A549 (cell line): Measurements from ENCODE around the gene TTLL11. TPM values are rescaled to one million over a fixed set of nuclear protein-coding genes. Genes with fewer than 3 reads are reported as not detected.

ENCODE experiments used
- ATAC-seq, 2 experiments: fragments of 200-7000 bp in 1 of 2; fragments of >200 bp in 1 of 2; cut with Nextera tagmentation in 1 of 2; cut with Tn5 transposase in 1 of 2; 3 replicates each; pipeline versions ENCODE4 v1.8.0 to v1.9.1; 2018 to 2020; ENCODE audit warnings: mild to moderate bottlenecking in 1 of 2, moderate library complexity in 1 of 2
- CTCF ChIA-PET: fragments of 300-600 bp; sonication (Branson Sonifier 250); formaldehyde crosslinking; extraction: SDS; loops from one replicate; lab custom pipeline; 2021; ENCODE audit warnings: antibody characterized with exemption, inconsistent platforms; lab: Yijun Ruan, JAX
- POLR2A ChIA-PET: fragments of 350-600 bp; formaldehyde crosslinking; extraction: SDS; loops from one replicate; lab custom pipeline; 2021; ENCODE audit warnings: antibody characterized with exemption, inconsistent platforms; lab: Yijun Ruan, JAX
- DNase-seq, 2 experiments: peaks; one replicate each; pipeline versions ENCODE4 v3.0.0 to v3.0.0-alpha.2; 2011 to 2016; ENCODE audit warnings: low read depth in 1 of 2, low spot score in 1 of 2
- FAIRE-seq: peaks from 2 replicates; lab custom pipeline; 2011; peaks lifted over from hg19 to GRCh38; lab: Jason Lieb, UNC
- H3K27ac ChIP-seq, 2 experiments: fragments of >200 bp; sonication (Bioruptor Twin); formaldehyde crosslinking; 3 replicates each; pipeline ENCODE4 v1.5.1; 2016 to 2017
- H3K4me1 ChIP-seq: fragments of >200 bp; sonication (Bioruptor Twin); formaldehyde crosslinking; 3 replicates; pipeline ENCODE4 v1.6.1; 2016
- H3K4me2 ChIP-seq: fragments of >200 bp; sonication (Bioruptor Twin); formaldehyde crosslinking; 3 replicates; pipeline ENCODE4 v1.6.1; 2016
- H3K4me3 ChIP-seq: fragments of >200 bp; sonication (Bioruptor Twin); formaldehyde crosslinking; 3 replicates; pipeline ENCODE4 v1.5.1; 2016
- H3K9me3 ChIP-seq: fragments of >200 bp; sonication (Bioruptor Twin); formaldehyde crosslinking; 3 replicates; pipeline ENCODE4 v1.6.1; 2016
- BHLHE40 ChIP-seq: IDR thresholded peaks from 2 replicates; pipeline ENCODE4 v1.6.1; 2012; ENCODE audit warnings: low read depth, low read length, inconsistent platforms
- CBX2 ChIP-seq: fragments of 200-600 bp; sonication (generic); IDR thresholded peaks from 2 replicates; pipeline ENCODE4 v1.6.1; 2016; ENCODE audit warnings: low read depth, mild to moderate bottlenecking, borderline replicate concordance
- CEBPB ChIP-seq, 2 experiments: fragments of >200 bp in 1 of 2; sonication (Bioruptor Twin) in 1 of 2; formaldehyde crosslinking in 1 of 2; IDR thresholded peaks; 2 replicates each; pipeline ENCODE4 v1.6.1; 2012 to 2016
- CHD2 ChIP-seq: fragments of 150-350 bp; IDR thresholded peaks from 2 replicates; pipeline ENCODE4 v1.6.1; 2014; ENCODE audit warnings: low read length; ENCODE audit not compliant: partially characterized antibody
- EP300 ChIP-seq, 2 experiments: fragments of >200 bp; sonication (Bioruptor Twin); formaldehyde crosslinking; IDR thresholded peaks; 2 replicates in 1 of 2; 3 replicates in 1 of 2; pipeline ENCODE4 v1.6.1; 2016 to 2017
- FOSB ChIP-seq: fragments of 250-450 bp; sonication (Bioruptor Pico); IDR thresholded peaks from 2 replicates; pipeline ENCODE4 v1.5.0; 2020; ENCODE audit warnings: mild to moderate bottlenecking, moderate library complexity
- GATA3 ChIP-seq: IDR thresholded peaks from 2 replicates; pipeline ENCODE4 v1.6.1; 2012; ENCODE audit warnings: borderline replicate concordance
- HDAC2 ChIP-seq: fragments of 200-600 bp; sonication (generic); IDR thresholded peaks from 2 replicates; pipeline ENCODE4 v1.6.1; 2016
- HEYL ChIP-seq: fragments of 250-450 bp; sonication (Bioruptor Pico); IDR thresholded peaks from 2 replicates; pipeline ENCODE4 v1.8.0; 2021; ENCODE audit warnings: mild to moderate bottlenecking, moderate library complexity
- HOXA7 ChIP-seq: fragments of 250-450 bp; sonication (Bioruptor Pico); IDR thresholded peaks from 2 replicates; pipeline ENCODE4 v1.5.0; 2020; ENCODE audit warnings: mild to moderate bottlenecking, moderate library complexity
- JUNB ChIP-seq: fragments of >200 bp; sonication (Bioruptor Twin); formaldehyde crosslinking; IDR thresholded peaks from 2 replicates; pipeline ENCODE4 v1.6.1; 2016
- KDM1A ChIP-seq: fragments of 200-600 bp; sonication (generic); IDR thresholded peaks from 2 replicates; pipeline ENCODE4 v1.6.1; 2016; ENCODE audit warnings: low read depth, mild to moderate bottlenecking
- MAFK ChIP-seq: fragments of 450-650 bp; IDR thresholded peaks from 2 replicates; pipeline ENCODE4 v1.6.1; 2014; ENCODE audit not compliant: partially characterized antibody
- NPAS2 ChIP-seq: fragments of 250-450 bp; sonication (Bioruptor Pico); IDR thresholded peaks from 2 replicates; pipeline ENCODE4 v1.8.0; 2022; ENCODE audit warnings: mild to moderate bottlenecking, moderate library complexity, borderline replicate concordance
- PHF8 ChIP-seq: fragments of 200-600 bp; sonication (generic); IDR thresholded peaks from 2 replicates; pipeline ENCODE4 v1.6.1; 2016; ENCODE audit warnings: low read depth, mild to moderate bottlenecking, antibody characterized with exemption, moderate library complexity, borderline replicate concordance
- POLR2AphosphoS2 ChIP-seq: conservative IDR thresholded peaks from 2 replicates; pipeline ENCODE4 v1.6.1; 2012; ENCODE audit warnings: low read length, improper control_type of control experiment, inconsistent platforms
- RNF2 ChIP-seq: fragments of 200-600 bp; sonication (generic); IDR thresholded peaks from 2 replicates; pipeline ENCODE4 v1.6.1; 2016; ENCODE audit warnings: low read depth, mild to moderate bottlenecking, antibody characterized with exemption, moderate library complexity, borderline replicate concordance
- ZFP36 ChIP-seq: fragments of 450-650 bp; IDR thresholded peaks from 2 replicates; pipeline ENCODE4 v1.6.1; 2014; ENCODE audit warnings: borderline replicate concordance; ENCODE audit not compliant: partially characterized antibody
- ZNF302 ChIP-seq: fragments of 250-450 bp; sonication (Bioruptor Pico); IDR thresholded peaks from 2 replicates; pipeline ENCODE4 v1.9.0; 2021; ENCODE audit warnings: inconsistent platforms, mild to moderate bottlenecking, moderate library complexity
- WGBS: methylation state at CpG from one replicate; pipeline ENCODE4 v1.1.6; 2017; ENCODE audit errors: missing lambda C conversion rate; 5-methylcytosine and 5-hydroxymethylcytosine counted together
- polyA plus RNA-seq, 4 experiments: library from polyadenylated mRNA; depleted of rRNA in 3 of 4; stranded (reverse); fragments of >200 nt; fragmentation: RNase III in 1 of 4; extraction: RNeasy Plus Mini Kit Qiagen cat#74134 plus additional on column Dnase treatment in 1 of 4; gene quantifications; 2 replicates in 3 of 4; 3 replicates in 1 of 4; pipeline ENCODE4 v1.2.3, GENCODE V29; 2011 to 2017
- TF ChIP-seq, protein P1 (sequence below): fragments of 150-350 bp; IDR thresholded peaks from 2 replicates; pipeline ENCODE4 v1.6.1; 2014; ENCODE audit warnings: low read depth, mild to moderate bottlenecking, low read length
- TF ChIP-seq, protein P2 (sequence below): fragments of 250-450 bp; sonication (Bioruptor Pico); IDR thresholded peaks from 2 replicates; pipeline ENCODE4 v1.5.0; 2020; ENCODE audit warnings: low read depth, mild to moderate bottlenecking, moderate library complexity
- TF ChIP-seq, protein P3 (sequence below): fragments of 450-650 bp; IDR thresholded peaks from 2 replicates; pipeline ENCODE4 v1.6.1; 2014; ENCODE audit warnings: antibody characterized with exemption

Gene TTLL11
- polyA plus RNA-seq, 2 of the 4 experiments (the other 2 are of a cell fraction) = 1.8 to 2.6 TPM

DNA sequence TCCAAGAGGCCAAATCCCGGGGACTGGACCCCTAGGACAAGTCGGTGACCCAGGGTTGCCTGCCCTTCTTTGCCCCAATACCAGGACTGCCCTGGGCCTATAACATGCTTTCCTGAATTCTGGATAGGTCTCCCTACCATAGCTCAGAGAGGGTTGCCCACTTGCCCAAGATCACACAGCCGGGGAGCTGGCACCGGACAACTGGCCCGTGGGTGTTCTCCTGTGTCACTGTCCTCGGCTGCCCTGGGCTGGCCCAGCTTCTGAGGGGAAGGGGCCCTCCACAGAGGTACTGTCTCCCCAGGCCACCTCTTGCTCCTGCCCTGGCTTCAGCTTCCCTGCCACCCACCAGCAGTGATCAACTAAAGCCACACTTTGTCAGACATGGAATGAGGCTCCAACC lies 28.8 kb upstream of the TTLL11 start:
- CTCF ChIA-PET = interaction anchor here (0.6 to 20.3 kb wide), 35 partner anchors 12 to 1228 kb away, joined by 3 to 541 read pairs (median 5); partner anchors contain the start of genes MRRF, RBM18 and TTLL11
- no peaks in the 10 kb centered on the region for H3K9me3 ChIP-seq
- FAIRE-seq (no peak), DNase-seq (no peak), ATAC-seq (no peak)
- no peak overlapping the region for H3K27ac ChIP-seq
- no peak overlapping the region for H3K4me2 ChIP-seq
- POLR2A ChIA-PET = no interaction called here
- H3K4me3 ChIP-seq = no peak overlapping the region
- H3K4me1 ChIP-seq = peaks cover 10% of the 10 kb centered on the region; the same call in 2 of the 3 replicates
- TF ChIP-seq ZFP36 (peak; percentile 10), PHF8 (no peak), EP300 (IDR thresholded peaks at IDR 0.05) (no peak)
- 75% methylated on average over 2 of the region's 6 CpGs for WGBS

DNA sequence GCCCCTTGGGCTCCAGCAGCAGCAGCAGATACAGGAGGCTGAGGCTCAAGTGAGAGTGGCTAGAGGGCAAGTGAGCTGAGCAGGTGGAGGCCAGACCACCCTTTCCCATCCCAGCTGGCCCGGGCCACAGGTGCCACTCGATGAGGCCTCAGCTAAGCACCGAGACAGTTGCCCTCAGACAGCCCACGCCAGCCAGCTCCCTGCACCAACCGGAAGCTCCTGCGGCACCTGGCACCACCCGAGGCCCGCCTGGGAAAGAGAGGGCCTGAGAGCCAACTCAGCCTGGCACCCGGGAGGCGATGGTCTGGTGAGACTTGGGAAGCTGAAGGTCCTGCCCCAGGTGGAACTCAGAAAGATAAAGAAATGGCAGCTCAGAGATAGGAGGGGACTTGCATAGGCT lies 28.3 kb upstream of the TTLL11 start:
- FAIRE-seq (no peak), ATAC-seq (no peak), DNase-seq (no peak)
- no peak overlapping the region for H3K27ac ChIP-seq
- no peaks in the 10 kb centered on the region for H3K9me3 ChIP-seq
- no peak overlapping the region for H3K4me2 ChIP-seq
- POLR2A ChIA-PET = no interaction called here
- peaks cover 10% of the 10 kb centered on the region; the same call in 2 of the 3 replicates for H3K4me1 ChIP-seq
- TF ChIP-seq CEBPB (IDR thresholded peaks at IDR 0.05) = no peak
- no peak for TF ChIP-seq GATA3
- no peak for TF ChIP-seq BHLHE40
- TF ChIP-seq HOXA7 (CRISPR knock-in tag) = no peak
- no peak for TF ChIP-seq EP300 (IDR thresholded peaks at IDR 0.05)
- TF ChIP-seq POLR2AphosphoS2 = no peak
- TF ChIP-seq HDAC2 = no peak
- TF ChIP-seq KDM1A = no peak
- TF ChIP-seq RNF2 = no peak
- TF ChIP-seq NPAS2 (CRISPR knock-in tag) = no peak
- no peak for TF ChIP-seq MAFK
- TF ChIP-seq, protein P1, sequence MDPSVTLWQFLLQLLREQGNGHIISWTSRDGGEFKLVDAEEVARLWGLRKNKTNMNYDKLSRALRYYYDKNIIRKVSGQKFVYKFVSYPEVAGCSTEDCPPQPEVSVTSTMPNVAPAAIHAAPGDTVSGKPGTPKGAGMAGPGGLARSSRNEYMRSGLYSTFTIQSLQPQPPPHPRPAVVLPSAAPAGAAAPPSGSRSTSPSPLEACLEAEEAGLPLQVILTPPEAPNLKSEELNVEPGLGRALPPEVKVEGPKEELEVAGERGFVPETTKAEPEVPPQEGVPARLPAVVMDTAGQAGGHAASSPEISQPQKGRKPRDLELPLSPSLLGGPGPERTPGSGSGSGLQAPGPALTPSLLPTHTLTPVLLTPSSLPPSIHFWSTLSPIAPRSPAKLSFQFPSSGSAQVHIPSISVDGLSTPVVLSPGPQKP = no peak
- no peak for TF ChIP-seq JUNB
- no peak for TF ChIP-seq PHF8
- TF ChIP-seq, protein P2, sequence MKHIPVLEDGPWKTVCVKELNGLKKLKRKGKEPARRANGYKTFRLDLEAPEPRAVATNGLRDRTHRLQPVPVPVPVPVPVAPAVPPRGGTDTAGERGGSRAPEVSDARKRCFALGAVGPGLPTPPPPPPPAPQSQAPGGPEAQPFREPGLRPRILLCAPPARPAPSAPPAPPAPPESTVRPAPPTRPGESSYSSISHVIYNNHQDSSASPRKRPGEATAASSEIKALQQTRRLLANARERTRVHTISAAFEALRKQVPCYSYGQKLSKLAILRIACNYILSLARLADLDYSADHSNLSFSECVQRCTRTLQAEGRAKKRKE = no peak
- no peak for TF ChIP-seq ZNF302 (CRISPR knock-in tag)
- WGBS = 70% methylated on average over 6 of the region's 10 CpGs
- H3K4me3 ChIP-seq = no peak overlapping the region
- CTCF ChIA-PET = interaction anchor here (0.5 to 20.3 kb wide), 21 partner anchors 11 to 1228 kb away, joined by 3 to 541 read pairs (median 8); partner anchors contain the start of genes MRRF, RBM18 and TTLL11

DNA sequence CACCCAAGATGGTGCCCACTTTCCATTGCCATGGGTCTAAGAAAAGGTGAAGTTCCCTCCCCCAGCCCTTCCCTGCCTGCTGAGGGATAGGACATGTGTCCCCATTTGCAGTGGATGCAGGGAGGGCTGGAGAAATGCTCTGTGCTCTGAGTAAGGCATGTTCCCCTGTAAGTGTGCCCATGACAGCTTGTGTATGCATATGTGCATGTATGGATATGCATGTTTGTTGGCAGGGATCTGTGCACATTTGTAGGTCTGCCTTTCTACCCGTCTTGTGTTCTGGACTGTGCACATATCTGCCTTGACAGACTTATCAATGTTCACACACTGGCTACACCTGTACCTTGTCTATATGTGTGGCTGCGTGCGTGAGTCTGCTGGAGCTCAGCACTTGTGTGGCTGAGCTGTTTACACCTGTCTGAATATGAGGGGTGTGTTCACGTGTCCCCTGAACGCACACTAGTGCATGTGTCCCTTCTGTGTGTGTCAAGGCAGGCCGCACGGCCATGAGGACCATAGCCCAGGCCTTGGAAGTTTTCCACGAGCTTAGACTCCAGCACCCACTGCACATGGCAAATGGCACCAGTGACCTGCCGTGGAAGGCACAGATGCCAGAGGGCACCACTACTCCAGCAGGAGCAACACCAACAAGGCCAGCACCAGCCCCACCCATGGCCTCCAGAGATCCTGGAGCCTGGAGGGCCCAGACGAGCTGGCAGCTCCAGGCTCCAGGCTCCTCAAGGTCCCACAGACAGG lies 27.4 kb upstream of the TTLL11 start:
- POLR2A ChIA-PET = no interaction called here
- Histone ChIP-seq H3K4me1 (peaks cover 2% of the 10 kb centered on the region; the same call in 2 of the 3 replicates), H3K9me3 (no peaks in the 10 kb centered on the region), H3K4me2 (no peak overlapping the region), H3K27ac (no peak overlapping the region), H3K4me3 (no peak overlapping the region)
- FAIRE-seq (no peak), DNase-seq (no peak), ATAC-seq (no peak)
- CTCF ChIA-PET = interaction anchor here (0.5 to 20.3 kb wide), 11 partner anchors 11 to 1229 kb away, joined by 3 to 541 read pairs (median 61); partner anchors contain the start of genes MRRF, RBM18 and TTLL11
- 86% methylated on average over 6 of the region's 10 CpGs for WGBS
- TF ChIP-seq HEYL (CRISPR knock-in tag) (no peak), CBX2 (no peak), FOSB (CRISPR knock-in tag) (no peak), CHD2 (no peak), POLR2AphosphoS2 (no peak)
- TF ChIP-seq, protein P3, sequence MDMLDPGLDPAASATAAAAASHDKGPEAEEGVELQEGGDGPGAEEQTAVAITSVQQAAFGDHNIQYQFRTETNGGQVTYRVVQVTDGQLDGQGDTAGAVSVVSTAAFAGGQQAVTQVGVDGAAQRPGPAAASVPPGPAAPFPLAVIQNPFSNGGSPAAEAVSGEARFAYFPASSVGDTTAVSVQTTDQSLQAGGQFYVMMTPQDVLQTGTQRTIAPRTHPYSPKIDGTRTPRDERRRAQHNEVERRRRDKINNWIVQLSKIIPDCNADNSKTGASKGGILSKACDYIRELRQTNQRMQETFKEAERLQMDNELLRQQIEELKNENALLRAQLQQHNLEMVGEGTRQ = no peak
